HAP-1 (cell line): ENCODE results near the gene CNPY4.
"Not testable (repeated sequence)": the region's sequence is repeated elsewhere in the genome, so short reads cannot be mapped to it uniquely, and the experiment has no call there.

Experiments used
- DNase-seq, 2 experiments: peaks; one replicate each; pipeline ENCODE4 v3.0.0-alpha.2; 2016 to 2020; ENCODE audit warnings: low spot score in 2 of 2
- H3K27me3 ChIP-seq: fragments of 250-450 bp; sonication (Bioruptor Pico); 2 replicates; pipeline ENCODE4 v1.5.1; 2020; ENCODE audit warnings: low read depth, mild to moderate bottlenecking, moderate library complexity
- H3K36me3 ChIP-seq: fragments of 250-450 bp; sonication (Bioruptor Pico); replicated peaks from 2 replicates; pipeline ENCODE4 v1.5.1; 2020; ENCODE audit warnings: mild to moderate bottlenecking
- H3K4me1 ChIP-seq: fragments of 250-450 bp; sonication (Bioruptor Pico); 2 replicates; pipeline ENCODE4 v1.5.1; 2020; ENCODE audit warnings: mild to moderate bottlenecking
- H3K4me3 ChIP-seq: fragments of 250-450 bp; sonication (Bioruptor Pico); 2 replicates; pipeline ENCODE4 v1.5.1; 2020; ENCODE audit warnings: mild to moderate bottlenecking, moderate library complexity
- H3K9me3 ChIP-seq: fragments of 250-450 bp; sonication (Bioruptor Pico); 2 replicates; pipeline ENCODE4 v1.5.1; 2020; ENCODE audit warnings: mild to moderate bottlenecking, moderate library complexity
- in situ Hi-C: fragments of 300-500 bp; cut with MboI; formaldehyde crosslinking; loops from 3 replicates; pipeline ENCODE4 v1.14.3; 2020; ENCODE audit warnings: low sequenced_read_pairs, inconsistent platforms, mixed read lengths

Gene CNPY4

DNA sequence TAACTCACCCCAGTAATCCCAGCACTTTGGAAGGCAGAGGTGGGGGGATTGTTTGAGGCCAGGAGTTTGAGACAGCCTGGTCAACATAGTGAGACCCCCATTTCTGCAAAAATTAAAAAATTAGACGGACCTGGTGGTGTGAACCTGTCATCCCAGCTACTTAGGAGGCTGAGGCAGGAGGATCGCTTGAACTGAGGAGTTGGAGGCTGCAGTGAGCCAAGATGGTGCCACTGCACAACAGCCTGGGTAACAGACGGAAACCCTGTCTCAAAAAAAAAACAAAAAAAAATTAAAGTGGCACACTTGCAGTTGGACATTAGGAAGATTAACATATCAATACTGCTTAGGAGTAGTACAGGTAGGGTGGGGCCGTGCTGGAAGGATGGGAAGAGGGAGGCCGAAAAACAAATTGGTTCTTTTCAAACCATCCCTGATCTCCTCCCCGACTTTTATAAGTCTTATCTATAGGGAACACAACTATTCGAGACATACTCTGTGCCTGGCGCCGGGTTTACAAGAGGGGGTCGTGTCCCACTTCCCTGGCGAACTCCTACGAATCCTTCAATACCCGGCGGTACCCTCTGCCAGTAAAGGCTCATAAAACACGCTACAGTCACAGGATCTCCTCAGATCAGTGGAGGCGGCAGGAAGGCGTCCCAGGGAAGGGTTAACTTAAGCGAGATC, 904 bp upstream of the CNPY4 start:
- Histone ChIP-seq H3K9me3 (no peaks in the 10 kb centered on the region), H3K36me3 (peaks cover 9% of the 10 kb centered on the region), H3K4me3 (peak overlapping the region; percentile 84), H3K27me3 (no peaks in the 10 kb centered on the region), H3K4me1 (peaks cover 8% of the 10 kb centered on the region)
- peak in 1 of 2 experiments; percentile 25 for DNase-seq
- in situ Hi-C loops, result no loop called here

DNA sequence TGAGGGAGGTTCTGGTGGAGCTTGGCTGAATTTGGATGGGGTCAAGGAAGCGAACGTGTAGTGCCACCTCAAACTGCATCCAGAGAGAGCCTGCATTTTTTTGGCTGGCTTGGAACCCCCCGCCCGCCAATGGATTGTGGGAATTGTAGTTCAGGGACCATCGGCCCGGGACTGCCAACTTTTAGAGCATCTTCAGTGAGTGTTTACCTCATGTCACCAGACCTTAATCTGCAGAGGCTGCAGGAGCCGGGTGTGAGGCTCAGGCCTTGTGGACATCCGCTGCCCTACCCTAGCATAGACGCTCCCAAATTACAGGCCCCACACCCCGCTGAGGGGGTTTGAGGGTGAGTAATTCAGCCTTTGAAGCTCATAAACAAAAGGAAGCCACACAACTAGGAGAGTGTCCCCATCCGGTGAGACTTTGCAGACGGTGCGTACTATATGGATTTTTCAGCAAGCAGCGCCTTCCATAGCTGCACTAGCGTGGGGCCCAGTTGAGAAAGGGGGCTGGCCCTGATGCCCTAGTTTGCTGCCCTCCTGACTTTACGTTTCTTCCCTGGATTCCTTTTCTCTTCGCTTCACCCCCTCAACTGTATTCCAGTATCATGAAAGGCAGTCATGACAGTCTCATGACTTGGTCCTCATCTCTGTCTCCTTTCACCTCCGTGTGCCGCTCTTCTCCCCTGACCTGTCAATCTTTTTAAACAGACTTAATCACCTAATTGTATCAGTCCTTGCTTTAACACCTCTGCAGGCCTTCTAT, 717 bp downstream of the CNPY4 start:
- H3K27me3 ChIP-seq, result no peaks in the 10 kb centered on the region
- DNase-seq, result peak; percentile 56 to 81
- H3K36me3 ChIP-seq, result peaks cover 5% of the 10 kb centered on the region; the same call in 1 of the 2 replicates
- peak overlapping the region; percentile 84 for H3K4me3 ChIP-seq
- H3K4me1 ChIP-seq, result peaks cover 8% of the 10 kb centered on the region
- H3K9me3 ChIP-seq, result no peaks in the 10 kb centered on the region
- in situ Hi-C loops, result no loop called here

DNA sequence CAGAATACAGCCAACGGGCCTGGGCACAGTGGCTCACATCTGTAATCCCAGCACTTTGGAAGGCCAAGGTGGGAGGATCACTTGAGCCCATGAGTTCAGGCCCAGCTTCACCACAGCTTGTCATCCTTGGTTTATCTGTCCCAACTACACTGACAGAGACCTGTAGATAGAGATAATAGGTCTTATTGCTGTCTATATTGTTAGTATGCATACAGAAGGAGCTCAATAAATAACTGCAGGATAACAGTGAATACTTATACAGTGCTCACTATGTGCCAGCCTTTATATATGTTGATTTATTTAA, 1.3 kb downstream of the CNPY4 start:
- peaks cover 8% of the 10 kb centered on the region for H3K4me1 ChIP-seq
- no peaks in the 10 kb centered on the region for H3K9me3 ChIP-seq
- no peaks in the 10 kb centered on the region for H3K27me3 ChIP-seq
- in situ Hi-C loops, result no loop called here
- peaks cover 5% of the 10 kb centered on the region; the same call in 1 of the 2 replicates for H3K36me3 ChIP-seq
- no peak for DNase-seq
- peak overlapping the region; percentile 84; the same call in 1 of the 2 replicates for H3K4me3 ChIP-seq

DNA sequence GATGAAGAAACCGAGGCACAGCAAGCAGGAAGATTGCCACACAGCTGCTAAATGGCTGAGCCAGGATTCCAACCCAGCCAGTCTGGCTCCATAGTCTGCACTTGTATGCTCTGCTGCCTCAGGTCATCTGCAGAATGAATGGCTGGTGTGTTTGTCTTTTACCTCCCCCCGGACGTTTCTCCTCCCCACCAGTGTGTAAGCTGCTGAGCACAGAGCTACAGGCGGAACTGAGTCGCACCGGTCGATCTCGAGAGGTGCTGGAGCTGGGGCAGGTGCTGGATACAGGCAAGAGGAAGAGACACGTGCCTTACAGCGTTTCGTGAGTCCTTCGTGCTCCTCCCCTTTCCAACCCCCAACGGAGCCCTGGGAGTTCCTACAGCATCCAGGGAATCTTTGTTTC, 2.6 kb downstream of the CNPY4 start:
- DNase-seq, result no peak
- Histone ChIP-seq H3K9me3 (no peaks in the 10 kb centered on the region), H3K27me3 (no peaks in the 10 kb centered on the region), H3K4me1 (peaks cover 8% of the 10 kb centered on the region), H3K36me3 (peaks cover 5% of the 10 kb centered on the region; the same call in 1 of the 2 replicates), H3K4me3 (no peak overlapping the region)
- in situ Hi-C loops, result no loop called here

DNA sequence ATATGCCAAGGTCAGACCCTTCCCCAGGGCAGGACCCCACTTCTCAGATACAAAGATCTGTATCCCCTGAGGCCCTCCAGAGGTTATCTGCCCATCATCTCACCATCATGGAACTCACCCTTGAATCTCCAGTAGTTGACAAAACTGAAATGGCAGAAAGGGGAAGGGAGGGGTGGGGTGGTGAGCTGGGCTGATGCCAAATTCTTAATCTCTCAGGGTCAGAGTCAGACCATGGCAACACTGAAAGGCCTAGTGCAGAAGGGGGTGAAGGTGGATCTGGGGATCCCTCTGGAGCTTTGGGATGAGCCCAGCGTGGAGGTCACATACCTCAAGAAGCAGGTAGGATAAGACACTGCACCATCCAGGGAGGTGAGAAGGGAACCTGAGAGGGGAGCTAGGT, 3.1 kb downstream of the CNPY4 start:
- DNase-seq, result no peak
- Histone ChIP-seq H3K4me1 (peaks cover 8% of the 10 kb centered on the region), H3K4me3 (no peak overlapping the region), H3K36me3 (peaks cover 1% of the 10 kb centered on the region; the same call in 1 of the 2 replicates), H3K27me3 (no peaks in the 10 kb centered on the region), H3K9me3 (no peaks in the 10 kb centered on the region)
- in situ Hi-C loops, result no loop called here

DNA sequence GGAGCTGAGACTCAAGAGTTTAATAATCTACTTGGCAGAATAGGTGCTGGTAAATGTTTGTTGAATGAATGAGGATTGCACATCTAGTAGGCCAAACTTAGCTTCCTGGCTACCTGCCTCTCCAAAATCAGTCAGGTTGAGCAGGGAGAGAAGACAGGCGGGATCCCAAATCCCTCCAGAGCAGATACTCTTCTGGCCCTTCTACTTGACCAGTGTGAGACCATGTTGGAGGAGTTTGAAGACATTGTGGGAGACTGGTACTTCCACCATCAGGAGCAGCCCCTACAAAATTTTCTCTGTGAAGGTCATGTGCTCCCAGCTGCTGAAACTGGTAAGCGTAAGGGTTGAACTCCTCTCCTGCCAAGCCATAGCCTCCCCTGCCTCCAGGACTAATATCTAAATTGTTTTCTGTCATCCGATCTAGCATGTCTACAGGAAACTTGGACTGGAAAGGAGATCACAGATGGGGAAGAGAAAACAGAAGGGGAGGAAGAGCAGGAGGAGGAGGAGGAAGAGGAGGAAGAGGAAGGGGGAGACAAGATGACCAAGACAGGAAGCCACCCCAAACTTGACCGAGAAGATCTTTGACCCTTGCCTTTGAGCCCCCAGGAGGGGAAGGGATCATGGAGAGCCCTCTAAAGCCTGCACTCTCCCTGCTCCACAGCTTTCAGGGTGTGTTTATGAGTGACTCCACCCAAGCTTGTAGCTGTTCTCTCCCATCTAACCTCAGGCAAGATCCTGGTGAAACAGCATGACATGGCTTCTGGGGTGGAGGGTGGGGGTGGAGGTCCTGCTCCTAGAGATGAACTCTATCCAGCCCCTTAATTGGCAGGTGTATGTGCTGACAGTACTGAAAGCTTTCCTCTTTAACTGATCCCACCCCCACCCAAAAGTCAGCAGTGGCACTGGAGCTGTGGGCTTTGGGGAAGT, 5.1 kb downstream of the CNPY4 start:
- in situ Hi-C loops, result no loop called here
- Histone ChIP-seq H3K36me3 (no peaks in the 10 kb centered on the region; the same call in 1 of the 2 replicates), H3K4me3 (no peak overlapping the region), H3K27me3 (no peaks in the 10 kb centered on the region), H3K4me1 (peaks cover 14% of the 10 kb centered on the region), H3K9me3 (no peaks in the 10 kb centered on the region)
- DNase-seq, result no peak

DNA sequence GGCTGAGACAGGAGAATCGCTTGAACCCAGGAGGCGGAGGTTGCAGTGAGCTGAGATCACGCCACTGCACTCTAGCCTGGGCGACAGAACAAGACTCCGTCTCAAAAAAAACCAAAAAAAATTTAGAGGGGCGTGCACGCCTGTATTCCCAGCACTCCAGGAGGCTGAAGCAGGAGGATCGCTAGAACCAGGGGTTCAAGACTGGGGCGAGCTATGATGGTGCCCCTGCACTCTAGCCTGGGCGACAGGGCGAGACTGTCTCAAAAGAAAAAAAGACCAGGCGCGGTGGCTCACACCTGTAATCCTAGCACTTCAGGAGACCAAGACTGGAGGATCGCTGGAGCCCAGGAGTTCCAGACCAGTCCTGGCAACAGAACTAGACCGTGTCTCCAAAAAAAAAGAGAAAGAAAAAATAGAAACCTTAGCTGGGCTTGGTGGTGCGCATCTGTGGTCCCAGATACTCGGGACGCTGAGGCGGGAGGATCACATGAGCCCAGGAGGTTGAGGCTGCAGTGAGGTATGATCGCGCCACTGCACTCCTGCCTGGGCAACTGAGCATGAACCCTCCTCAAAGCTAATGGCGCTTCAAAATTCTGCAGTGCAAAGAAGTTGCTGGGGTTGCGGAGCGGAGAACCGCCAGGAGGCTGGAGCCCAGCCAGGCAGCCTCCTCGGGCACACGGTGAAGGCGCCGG, 7.0 kb downstream of the CNPY4 start:
- peaks cover 10% of the 10 kb centered on the region for H3K4me1 ChIP-seq
- H3K9me3 ChIP-seq, result no peaks in the 10 kb centered on the region
- no peaks in the 10 kb centered on the region; the same call in 1 of the 2 replicates for H3K36me3 ChIP-seq
- no peaks in the 10 kb centered on the region for H3K27me3 ChIP-seq
- peak overlapping the region; percentile 80 for H3K4me3 ChIP-seq
- in situ Hi-C loops, result no loop called here
- DNase-seq, result no peak

DNA sequence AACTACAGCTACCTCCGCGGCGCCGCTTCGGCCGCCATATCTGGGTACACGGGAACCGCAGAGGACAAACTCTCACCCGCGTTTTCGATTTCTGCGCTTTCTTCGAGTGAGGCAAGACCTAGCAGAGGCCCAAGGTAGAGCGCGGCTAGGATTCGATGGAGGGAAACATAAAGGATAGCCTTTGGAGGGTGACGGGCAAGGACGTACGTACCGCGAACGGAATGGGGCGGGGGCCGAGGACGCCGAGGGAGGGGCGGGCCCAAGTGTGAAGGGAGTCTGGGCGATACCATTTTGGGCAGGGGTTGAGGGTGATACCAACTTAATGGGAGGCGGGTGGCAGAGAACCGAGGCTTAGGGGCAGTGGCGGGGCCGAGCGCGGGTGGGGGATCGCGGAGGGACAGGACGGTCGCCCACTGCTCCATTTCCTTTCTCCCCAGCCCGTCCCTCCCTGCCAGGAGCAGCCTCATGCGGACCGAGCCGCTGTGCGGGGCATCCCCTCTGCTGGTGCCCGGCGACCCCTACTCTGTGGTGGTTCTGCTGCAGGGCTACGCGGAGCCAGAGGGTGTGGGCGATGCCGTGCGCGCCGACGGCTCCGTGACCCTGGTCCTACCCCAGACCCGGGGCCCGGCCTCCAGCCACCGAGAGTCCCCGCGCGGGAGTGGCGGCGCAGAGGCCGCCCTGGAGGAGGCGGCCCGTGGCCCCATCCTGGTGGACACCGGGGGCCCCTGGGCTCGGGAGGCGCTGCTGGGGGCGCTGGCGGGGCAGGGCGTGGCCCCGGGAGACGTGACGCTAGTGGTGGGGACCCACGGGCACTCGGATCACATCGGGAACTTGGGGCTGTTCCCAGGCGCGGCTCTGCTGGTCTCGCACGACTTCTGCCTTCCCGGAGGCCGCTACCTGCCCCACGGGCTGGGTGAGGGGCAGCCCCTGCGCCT, 7.8 kb downstream of the CNPY4 start, which contains the start of gene MBLAC1:
MBLAC1 (plus strand) TSS at position 37 of the 935 bp plus-strand sequence; CDS start at position 466, 429 bp downstream.
- in situ Hi-C loops, result no loop called here
- Histone ChIP-seq H3K4me1 (peaks cover 13% of the 10 kb centered on the region), H3K4me3 (peak within 1 kb of the TSS; percentile 80), H3K36me3 (no peaks in the 10 kb centered on the region; the same call in 1 of the 2 replicates), H3K27me3 (no peaks in the 10 kb centered on the region), H3K9me3 (no peaks in the 10 kb centered on the region)
- peak; percentile 88 to 95 for DNase-seq

DNA sequence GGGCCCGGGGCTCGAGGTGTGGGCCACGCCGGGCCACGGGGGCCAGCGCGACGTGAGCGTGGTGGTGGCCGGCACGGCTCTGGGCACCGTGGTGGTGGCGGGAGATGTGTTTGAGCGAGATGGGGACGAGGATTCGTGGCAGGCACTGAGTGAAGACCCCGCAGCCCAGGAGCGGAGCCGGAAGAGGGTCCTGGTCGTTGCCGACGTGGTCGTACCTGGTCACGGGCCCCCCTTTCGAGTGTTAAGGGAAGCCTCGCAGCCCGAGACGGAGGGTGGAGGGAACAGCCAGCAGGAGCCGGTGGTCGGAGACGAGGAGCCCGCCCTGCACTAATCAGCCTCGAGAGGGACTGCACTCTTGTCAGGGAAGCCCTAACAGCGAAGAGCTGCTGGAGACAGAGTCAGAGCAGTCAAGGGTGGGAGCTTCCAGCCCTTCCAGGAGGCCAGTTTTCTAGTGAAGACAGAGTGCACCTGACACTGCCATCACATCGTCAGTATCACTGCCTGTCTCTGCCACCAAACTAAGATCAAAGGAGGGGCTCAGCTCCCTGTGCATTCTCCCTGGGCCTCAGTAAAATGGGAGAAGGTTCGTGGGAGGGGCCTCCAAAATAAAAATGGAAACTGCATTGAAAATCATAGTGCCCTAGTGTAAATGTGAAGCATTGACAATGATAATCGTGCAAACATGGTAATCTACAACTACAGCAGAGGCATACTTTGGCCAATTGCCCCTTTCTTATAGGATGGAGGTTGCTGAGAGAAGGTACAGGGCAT, 8.6 kb downstream of the CNPY4 start:
- Histone ChIP-seq H3K4me1 (peaks cover 16% of the 10 kb centered on the region), H3K27me3 (no peaks in the 10 kb centered on the region), H3K9me3 (no peaks in the 10 kb centered on the region), H3K4me3 (peak overlapping the region; percentile 80), H3K36me3 (no peaks in the 10 kb centered on the region)
- in situ Hi-C loops, result no loop called here
- peak; percentile 29 to 57 for DNase-seq

DNA sequence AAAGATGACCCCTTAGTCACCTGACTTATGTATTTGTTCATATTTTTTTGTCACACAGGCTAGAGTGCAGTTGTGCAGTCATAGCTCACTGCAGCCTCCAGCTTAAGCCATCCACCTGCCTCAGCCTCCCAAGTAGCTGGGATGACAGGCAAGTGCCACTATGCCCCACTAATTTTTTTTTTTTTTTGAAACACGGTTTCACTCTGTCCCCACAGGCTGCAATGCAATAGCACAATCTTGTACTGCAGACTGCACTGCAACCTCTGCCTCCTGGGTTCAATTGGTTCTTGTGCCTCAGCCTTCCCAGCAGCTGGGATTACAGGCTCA, 9.2 kb downstream of the CNPY4 start:
- Histone ChIP-seq H3K9me3 (no peaks in the 10 kb centered on the region), H3K27me3 (no peaks in the 10 kb centered on the region), H3K4me3 (no peak overlapping the region), H3K4me1 (peaks cover 16% of the 10 kb centered on the region), H3K36me3 (no peaks in the 10 kb centered on the region)
- in situ Hi-C loops, result no loop called here
- DNase-seq, result no peak

DNA sequence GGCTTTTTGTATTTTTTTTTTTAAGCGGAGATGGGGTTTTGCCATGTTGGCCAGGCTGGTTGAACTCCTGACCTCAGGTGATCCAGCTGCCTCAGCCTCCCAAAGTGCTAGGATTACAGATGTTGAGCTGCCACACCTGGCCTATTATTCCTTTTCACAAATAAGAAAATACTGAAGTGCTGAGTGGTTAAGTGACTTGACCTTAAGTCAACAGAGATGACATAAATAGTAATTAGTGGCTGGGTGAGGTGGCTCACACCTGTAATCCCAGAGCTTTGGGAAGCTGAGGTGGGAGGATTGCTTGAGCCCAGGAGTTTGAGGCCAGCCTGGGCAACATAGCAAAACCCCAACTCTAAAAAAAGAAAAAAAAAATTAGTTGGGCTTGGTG, 10.8 kb downstream of the CNPY4 start:
- not testable (repeated sequence) for H3K27me3 ChIP-seq, H3K9me3 ChIP-seq, H3K36me3 ChIP-seq, H3K4me3 ChIP-seq, DNase-seq
- H3K4me1 ChIP-seq, result peaks cover 16% of the 10 kb centered on the region
- in situ Hi-C loops, result loop anchor here (5.0 to 10.0 kb wide), 2 partner anchors 87 to 215 kb away; partner anchors contain the start of gene PVRIG
